Measurements from ENCODE around the gene MAPK13. TPM values are rescaled to one million over a fixed set of nuclear protein-coding genes. Genes with fewer than 3 reads are reported as not detected.

MAPK13 gene
- total RNA-seq, 2 donors from 2014 or later = 34.6 to 53.5 TPM

DNA sequence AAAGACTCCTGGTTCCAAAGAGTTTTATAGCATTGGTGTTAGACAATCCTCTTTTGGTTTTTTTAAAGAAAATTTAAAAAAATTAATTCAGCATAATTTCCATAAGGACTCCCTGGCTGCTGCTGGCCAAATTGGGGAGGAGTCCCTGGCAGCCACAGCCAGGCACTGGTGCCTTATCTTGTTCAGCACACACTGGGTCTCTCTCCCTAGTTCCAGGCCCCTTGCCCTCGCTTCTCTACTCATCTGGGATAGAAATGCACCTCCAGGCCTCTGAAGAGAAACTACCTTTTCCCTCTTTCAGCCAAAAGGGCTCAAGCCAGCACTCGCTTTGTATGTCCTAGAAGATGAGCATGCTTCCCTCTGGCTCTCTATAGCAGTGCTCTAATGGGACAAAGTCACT is 13.4 kb upstream of the MAPK13 start:
- Histone ChIP-seq H3K36me3 (no peaks in the 10 kb centered on the region), H3K27me3 (replicated peaks; ENCODE audit: insufficient read depth) (no peaks in the 10 kb centered on the region), H3K27ac (no peak overlapping the region), H3K9me3 (no peaks in the 10 kb centered on the region), H3K4me3 (no peak overlapping the region), H3K4me1 (replicated peaks) (peaks cover 8% of the 10 kb centered on the region)
- DNase-seq (ENCODE audit: low spot score) = no peak
- no peak for TF ChIP-seq POLR2AphosphoS5 (IDR thresholded peaks at IDR 0.05)
- TF ChIP-seq, protein P1, sequence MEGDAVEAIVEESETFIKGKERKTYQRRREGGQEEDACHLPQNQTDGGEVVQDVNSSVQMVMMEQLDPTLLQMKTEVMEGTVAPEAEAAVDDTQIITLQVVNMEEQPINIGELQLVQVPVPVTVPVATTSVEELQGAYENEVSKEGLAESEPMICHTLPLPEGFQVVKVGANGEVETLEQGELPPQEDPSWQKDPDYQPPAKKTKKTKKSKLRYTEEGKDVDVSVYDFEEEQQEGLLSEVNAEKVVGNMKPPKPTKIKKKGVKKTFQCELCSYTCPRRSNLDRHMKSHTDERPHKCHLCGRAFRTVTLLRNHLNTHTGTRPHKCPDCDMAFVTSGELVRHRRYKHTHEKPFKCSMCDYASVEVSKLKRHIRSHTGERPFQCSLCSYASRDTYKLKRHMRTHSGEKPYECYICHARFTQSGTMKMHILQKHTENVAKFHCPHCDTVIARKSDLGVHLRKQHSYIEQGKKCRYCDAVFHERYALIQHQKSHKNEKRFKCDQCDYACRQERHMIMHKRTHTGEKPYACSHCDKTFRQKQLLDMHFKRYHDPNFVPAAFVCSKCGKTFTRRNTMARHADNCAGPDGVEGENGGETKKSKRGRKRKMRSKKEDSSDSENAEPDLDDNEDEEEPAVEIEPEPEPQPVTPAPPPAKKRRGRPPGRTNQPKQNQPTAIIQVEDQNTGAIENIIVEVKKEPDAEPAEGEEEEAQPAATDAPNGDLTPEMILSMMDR (IDR thresholded peaks at IDR 0.05) = no peak
- TF ChIP-seq POLR2A (IDR thresholded peaks at IDR 0.05) = no peak
- intact Hi-C loops (cut with DNase I) = no loop called here
- WGBS = 98% methylated on average over 2 of the region's 2 CpGs

DNA sequence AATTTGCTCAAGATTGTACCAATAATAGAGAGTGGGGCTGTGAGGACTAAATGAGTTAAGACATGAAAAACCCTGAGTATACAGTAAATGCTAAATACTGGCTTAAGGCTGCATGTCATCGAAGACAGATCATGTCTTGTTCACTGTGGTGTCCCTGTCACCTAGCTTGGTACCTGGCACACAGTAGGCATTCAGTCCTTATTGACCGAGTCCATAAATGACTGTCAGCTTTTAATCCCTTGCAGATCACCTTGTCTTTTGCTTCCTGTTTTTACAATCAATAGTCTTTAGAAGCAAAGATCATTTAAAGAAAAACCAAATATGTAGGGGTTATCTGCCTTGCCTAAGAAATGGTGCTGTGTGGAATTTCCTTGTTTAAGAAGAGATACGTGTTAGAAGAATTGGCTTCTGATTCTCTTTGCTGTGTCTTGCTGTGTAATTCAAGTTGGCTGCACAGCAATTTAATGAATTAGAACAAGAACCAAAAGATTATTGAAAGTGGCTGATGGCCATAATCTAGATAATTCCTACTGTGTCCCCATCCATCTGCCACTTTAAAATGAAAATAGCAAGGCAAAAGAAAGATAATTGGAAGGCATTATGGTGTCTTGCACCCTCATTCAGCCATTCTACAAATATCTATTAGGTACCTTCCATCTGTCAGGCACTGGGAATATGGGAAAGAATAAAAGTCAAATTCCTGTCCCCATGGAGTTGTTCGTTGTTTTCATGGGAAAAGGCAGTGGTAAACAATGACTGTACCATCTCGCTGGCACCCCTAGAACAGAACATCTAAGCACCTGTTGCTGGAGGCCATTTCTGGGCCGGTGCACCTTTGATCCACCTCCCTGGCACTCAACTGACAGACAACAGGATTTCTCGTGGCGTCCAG is 12.4 kb upstream of the MAPK13 start:
- no peak overlapping the region for H3K4me3 ChIP-seq
- intact Hi-C loops (cut with DNase I) = no loop called here
- H3K27ac ChIP-seq = no peak overlapping the region
- H3K9me3 ChIP-seq = no peaks in the 10 kb centered on the region
- 86% methylated on average over 8 of the region's 8 CpGs for WGBS
- no peaks in the 10 kb centered on the region for H3K27me3 ChIP-seq (replicated peaks; ENCODE audit: insufficient read depth)
- no peaks in the 10 kb centered on the region for H3K36me3 ChIP-seq
- peaks cover 8% of the 10 kb centered on the region for H3K4me1 ChIP-seq (replicated peaks)
- DNase-seq (ENCODE audit: low spot score) = no peak
- TF ChIP-seq POLR2A (IDR thresholded peaks at IDR 0.05) (no peak), POLR2AphosphoS5 (IDR thresholded peaks at IDR 0.05) (no peak)
- TF ChIP-seq, protein P1 (IDR thresholded peaks at IDR 0.05) = no peak

DNA sequence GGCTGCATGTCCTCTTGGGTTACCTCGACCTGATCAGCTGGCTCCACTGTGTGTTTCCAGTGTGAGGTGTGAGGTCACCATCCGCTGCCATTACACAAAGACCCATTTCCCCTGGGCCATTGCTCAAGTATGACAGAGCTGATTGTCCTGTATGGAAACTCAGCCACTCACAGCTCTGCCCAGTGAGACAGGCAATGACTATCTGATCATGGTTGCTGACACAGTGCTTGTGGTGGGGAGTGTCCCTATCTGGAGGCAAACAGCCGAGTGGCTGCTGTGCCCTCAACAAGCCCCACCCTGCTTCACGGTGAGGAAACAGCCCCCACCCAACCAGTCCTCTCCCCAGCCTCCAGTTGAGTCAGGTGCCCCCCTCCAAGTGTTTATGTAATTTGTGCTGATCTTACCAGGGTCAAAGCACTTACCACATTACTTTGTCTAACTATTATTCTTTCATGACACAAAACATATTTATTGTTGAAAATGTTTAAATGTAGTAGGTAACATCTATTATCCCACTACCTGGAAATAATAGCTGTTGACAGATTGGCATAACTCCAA is 11.7 kb upstream of the MAPK13 start:
- no peak overlapping the region for H3K27ac ChIP-seq
- WGBS = 64% methylated on average over 4 of the region's 4 CpGs
- no peak overlapping the region for H3K4me3 ChIP-seq
- H3K36me3 ChIP-seq = no peaks in the 10 kb centered on the region
- TF ChIP-seq POLR2A (IDR thresholded peaks at IDR 0.05) = no peak
- TF ChIP-seq, protein P1 (IDR thresholded peaks at IDR 0.05) = no peak
- TF ChIP-seq POLR2AphosphoS5 (IDR thresholded peaks at IDR 0.05) = no peak
- peaks cover 8% of the 10 kb centered on the region for H3K4me1 ChIP-seq (replicated peaks)
- intact Hi-C loops (cut with DNase I) = no loop called here
- H3K27me3 ChIP-seq (replicated peaks; ENCODE audit: insufficient read depth) = no peaks in the 10 kb centered on the region
- DNase-seq (ENCODE audit: low spot score) = no peak
- no peaks in the 10 kb centered on the region for H3K9me3 ChIP-seq

DNA sequence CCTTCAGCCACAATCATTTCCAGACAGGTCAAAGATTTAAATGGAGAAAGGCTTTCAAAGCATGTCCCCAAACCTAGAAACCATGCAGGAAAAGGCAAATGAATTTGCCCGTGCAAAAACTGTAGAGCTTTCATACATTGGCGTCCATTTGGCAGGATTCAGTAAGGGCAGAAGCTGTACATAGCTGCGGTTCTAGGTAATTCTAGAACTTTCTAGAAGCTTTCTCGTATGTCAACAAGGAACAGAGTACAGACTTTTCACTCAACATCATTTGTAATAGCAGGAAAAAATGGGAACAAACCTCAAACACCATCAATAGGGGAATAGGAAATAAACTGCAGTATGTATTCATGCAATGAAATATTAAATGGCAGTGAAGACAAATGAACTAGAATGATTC is 11.1 kb upstream of the MAPK13 start:
- DNase-seq (ENCODE audit: low spot score) = no peak
- Histone ChIP-seq H3K4me1 (replicated peaks) (peaks cover 8% of the 10 kb centered on the region), H3K4me3 (no peak overlapping the region), H3K27me3 (replicated peaks; ENCODE audit: insufficient read depth) (no peaks in the 10 kb centered on the region), H3K36me3 (no peaks in the 10 kb centered on the region), H3K9me3 (no peaks in the 10 kb centered on the region), H3K27ac (no peak overlapping the region)
- 79% methylated on average over 4 of the region's 4 CpGs for WGBS
- TF ChIP-seq POLR2AphosphoS5 (IDR thresholded peaks at IDR 0.05) = no peak
- TF ChIP-seq POLR2A (IDR thresholded peaks at IDR 0.05) = no peak
- TF ChIP-seq, protein P1 (IDR thresholded peaks at IDR 0.05) = no peak
- intact Hi-C loops (cut with DNase I) = no loop called here

All from prostate gland (tissue), 2 donors.